ENCODE results near the gene GBP4.

Gene GBP4

DNA sequence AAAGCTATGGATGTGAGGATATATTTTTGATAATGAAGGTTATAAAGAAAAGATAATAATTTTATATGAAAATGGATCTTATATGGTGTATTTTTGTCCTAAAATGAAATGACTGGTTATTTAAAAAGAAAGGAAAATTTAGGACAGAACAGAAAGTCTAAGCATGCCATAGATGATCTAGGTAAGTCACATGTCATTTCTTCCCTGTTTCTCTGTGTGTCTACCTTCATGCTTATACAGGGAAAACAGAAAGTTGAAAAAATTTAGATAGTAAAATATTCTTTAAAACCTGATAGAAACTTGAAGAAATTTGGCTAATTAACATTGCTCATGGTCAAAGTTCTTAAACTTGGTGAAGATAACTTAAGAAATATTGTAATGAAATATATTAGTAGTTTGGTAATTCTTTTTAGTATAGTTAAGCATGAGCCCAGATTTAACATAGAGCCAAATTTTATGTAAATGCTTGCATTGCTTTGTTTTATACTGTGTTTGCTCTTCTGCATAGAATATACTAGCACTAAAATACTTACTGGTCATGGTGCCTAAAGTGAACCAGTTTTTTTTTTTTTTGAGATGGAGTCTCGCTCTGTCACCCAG, 12.4 kb upstream of the GBP4 start (continued):
- TF ChIP-seq ZNF112 (tag by site-specific recombination; IDR thresholded peaks at IDR 0.05): no peak
- TF ChIP-seq, protein P1, sequence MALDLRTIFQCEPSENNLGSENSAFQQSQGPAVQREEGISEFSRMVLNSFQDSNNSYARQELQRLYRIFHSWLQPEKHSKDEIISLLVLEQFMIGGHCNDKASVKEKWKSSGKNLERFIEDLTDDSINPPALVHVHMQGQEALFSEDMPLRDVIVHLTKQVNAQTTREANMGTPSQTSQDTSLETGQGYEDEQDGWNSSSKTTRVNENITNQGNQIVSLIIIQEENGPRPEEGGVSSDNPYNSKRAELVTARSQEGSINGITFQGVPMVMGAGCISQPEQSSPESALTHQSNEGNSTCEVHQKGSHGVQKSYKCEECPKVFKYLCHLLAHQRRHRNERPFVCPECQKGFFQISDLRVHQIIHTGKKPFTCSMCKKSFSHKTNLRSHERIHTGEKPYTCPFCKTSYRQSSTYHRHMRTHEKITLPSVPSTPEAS (tag by site-specific recombination; IDR thresholded peaks at IDR 0.05): no peak
- no peak for TF ChIP-seq ZNF292 (tag by site-specific recombination; IDR thresholded peaks at IDR 0.05; ENCODE audit: borderline replicate concordance, low read depth)

DNA sequence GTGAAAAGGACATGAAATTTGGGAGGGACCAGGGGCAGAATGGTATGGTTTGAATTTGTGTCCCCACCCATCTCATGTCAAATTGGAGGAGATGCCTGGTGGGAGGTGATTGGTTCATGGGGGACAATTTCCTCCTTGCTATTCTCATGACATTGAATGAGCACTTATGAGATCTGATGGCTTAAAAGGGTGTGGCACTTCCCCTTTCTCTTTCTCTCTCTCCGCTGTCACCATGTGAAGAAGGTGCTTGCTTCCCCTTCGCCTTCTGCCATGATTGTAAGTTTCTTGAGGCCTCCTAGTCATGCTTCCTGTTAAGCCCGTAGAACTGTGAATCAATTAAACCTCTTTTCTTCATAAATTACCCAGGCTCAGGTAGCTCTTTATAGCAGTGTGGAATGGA, 7.6 kb upstream of the GBP4 start:
- Histone ChIP-seq H3K4me1 (ENCODE audit: control insufficient read depth, insufficient read depth, low read length) (no peaks in the 10 kb centered on the region), H3K9me3 (ENCODE audit: control insufficient read depth, insufficient read depth, low read depth, low read length) (no peaks in the 10 kb centered on the region; the same call in 1 of the 2 replicates), H3K27ac (ENCODE audit: extremely low read depth, low read depth, low read length) (no peak overlapping the region), H3K36me3 (ENCODE audit: control insufficient read depth in 2 of 2, insufficient read depth in 1 of 2, low read length in 2 of 2) (no peaks in the 10 kb centered on the region), H3K4me3 (ENCODE audit: low read depth, low read length) (no peak overlapping the region)
- CTCF ChIA-PET: no interaction called here
- POLR2A ChIA-PET: no interaction called here
- TF ChIP-seq ZNF555 (tag by site-specific recombination; conservative IDR thresholded peaks at IDR 0.05) (no peak), ZNF140 (tag by site-specific recombination; IDR thresholded peaks at IDR 0.05) (no peak), ZNF394 (tag by site-specific recombination; IDR thresholded peaks at IDR 0.05; ENCODE audit: borderline replicate concordance) (no peak), ZNF777 (tag by site-specific recombination; IDR thresholded peaks at IDR 0.05; ENCODE audit: borderline replicate concordance) (no peak), ZNF350 (tag by site-specific recombination; IDR thresholded peaks at IDR 0.05) (no peak), ZNF585B (tag by site-specific recombination; IDR thresholded peaks at IDR 0.05) (no peak), HOXA7 (CRISPR knock-in tag; IDR thresholded peaks at IDR 0.05; ENCODE audit: borderline replicate concordance) (no peak), MEIS1 (CRISPR knock-in tag; IDR thresholded peaks at IDR 0.05; ENCODE audit: borderline replicate concordance) (no peak), ZNF776 (tag by site-specific recombination; IDR thresholded peaks at IDR 0.05; ENCODE audit: borderline replicate concordance) (no peak), KLF1 (tag by site-specific recombination; IDR thresholded peaks at IDR 0.05) (no peak), ZNF112 (tag by site-specific recombination; IDR thresholded peaks at IDR 0.05) (no peak), ZNF24 (tag by site-specific recombination; IDR thresholded peaks at IDR 0.05) (no peak), ZNF223 (tag by site-specific recombination; IDR thresholded peaks at IDR 0.05) (no peak), ZNF10 (tag by site-specific recombination; IDR thresholded peaks at IDR 0.05) (no peak)
- TF ChIP-seq, protein P2, sequence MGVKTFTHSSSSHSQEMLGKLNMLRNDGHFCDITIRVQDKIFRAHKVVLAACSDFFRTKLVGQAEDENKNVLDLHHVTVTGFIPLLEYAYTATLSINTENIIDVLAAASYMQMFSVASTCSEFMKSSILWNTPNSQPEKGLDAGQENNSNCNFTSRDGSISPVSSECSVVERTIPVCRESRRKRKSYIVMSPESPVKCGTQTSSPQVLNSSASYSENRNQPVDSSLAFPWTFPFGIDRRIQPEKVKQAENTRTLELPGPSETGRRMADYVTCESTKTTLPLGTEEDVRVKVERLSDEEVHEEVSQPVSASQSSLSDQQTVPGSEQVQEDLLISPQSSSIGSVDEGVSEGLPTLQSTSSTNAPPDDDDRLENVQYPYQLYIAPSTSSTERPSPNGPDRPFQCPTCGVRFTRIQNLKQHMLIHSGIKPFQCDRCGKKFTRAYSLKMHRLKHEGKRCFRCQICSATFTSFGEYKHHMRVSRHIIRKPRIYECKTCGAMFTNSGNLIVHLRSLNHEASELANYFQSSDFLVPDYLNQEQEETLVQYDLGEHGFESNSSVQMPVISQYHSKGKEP (tag by site-specific recombination; IDR thresholded peaks at IDR 0.05): no peak
- TF ChIP-seq, protein P3, sequence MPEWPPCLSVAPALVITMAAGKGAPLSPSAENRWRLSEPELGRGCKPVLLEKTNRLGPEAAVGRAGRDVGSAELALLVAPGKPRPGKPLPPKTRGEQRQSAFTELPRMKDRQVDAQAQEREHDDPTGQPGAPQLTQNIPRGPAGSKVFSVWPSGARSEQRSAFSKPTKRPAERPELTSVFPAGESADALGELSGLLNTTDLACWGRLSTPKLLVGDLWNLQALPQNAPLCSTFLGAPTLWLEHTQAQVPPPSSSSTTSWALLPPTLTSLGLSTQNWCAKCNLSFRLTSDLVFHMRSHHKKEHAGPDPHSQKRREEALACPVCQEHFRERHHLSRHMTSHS (tag by site-specific recombination; IDR thresholded peaks at IDR 0.05): no peak
- TF ChIP-seq, protein P4, sequence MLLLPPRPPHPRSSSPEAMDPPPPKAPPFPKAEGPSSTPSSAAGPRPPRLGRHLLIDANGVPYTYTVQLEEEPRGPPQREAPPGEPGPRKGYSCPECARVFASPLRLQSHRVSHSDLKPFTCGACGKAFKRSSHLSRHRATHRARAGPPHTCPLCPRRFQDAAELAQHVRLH (tag by site-specific recombination; IDR thresholded peaks at IDR 0.05): no peak
- TF ChIP-seq, protein P5, sequence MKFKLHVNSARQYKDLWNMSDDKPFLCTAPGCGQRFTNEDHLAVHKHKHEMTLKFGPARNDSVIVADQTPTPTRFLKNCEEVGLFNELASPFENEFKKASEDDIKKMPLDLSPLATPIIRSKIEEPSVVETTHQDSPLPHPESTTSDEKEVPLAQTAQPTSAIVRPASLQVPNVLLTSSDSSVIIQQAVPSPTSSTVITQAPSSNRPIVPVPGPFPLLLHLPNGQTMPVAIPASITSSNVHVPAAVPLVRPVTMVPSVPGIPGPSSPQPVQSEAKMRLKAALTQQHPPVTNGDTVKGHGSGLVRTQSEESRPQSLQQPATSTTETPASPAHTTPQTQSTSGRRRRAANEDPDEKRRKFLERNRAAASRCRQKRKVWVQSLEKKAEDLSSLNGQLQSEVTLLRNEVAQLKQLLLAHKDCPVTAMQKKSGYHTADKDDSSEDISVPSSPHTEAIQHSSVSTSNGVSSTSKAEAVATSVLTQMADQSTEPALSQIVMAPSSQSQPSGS (tag by site-specific recombination; IDR thresholded peaks at IDR 0.05; ENCODE audit: low read depth): no peak
- TF ChIP-seq, protein P6, sequence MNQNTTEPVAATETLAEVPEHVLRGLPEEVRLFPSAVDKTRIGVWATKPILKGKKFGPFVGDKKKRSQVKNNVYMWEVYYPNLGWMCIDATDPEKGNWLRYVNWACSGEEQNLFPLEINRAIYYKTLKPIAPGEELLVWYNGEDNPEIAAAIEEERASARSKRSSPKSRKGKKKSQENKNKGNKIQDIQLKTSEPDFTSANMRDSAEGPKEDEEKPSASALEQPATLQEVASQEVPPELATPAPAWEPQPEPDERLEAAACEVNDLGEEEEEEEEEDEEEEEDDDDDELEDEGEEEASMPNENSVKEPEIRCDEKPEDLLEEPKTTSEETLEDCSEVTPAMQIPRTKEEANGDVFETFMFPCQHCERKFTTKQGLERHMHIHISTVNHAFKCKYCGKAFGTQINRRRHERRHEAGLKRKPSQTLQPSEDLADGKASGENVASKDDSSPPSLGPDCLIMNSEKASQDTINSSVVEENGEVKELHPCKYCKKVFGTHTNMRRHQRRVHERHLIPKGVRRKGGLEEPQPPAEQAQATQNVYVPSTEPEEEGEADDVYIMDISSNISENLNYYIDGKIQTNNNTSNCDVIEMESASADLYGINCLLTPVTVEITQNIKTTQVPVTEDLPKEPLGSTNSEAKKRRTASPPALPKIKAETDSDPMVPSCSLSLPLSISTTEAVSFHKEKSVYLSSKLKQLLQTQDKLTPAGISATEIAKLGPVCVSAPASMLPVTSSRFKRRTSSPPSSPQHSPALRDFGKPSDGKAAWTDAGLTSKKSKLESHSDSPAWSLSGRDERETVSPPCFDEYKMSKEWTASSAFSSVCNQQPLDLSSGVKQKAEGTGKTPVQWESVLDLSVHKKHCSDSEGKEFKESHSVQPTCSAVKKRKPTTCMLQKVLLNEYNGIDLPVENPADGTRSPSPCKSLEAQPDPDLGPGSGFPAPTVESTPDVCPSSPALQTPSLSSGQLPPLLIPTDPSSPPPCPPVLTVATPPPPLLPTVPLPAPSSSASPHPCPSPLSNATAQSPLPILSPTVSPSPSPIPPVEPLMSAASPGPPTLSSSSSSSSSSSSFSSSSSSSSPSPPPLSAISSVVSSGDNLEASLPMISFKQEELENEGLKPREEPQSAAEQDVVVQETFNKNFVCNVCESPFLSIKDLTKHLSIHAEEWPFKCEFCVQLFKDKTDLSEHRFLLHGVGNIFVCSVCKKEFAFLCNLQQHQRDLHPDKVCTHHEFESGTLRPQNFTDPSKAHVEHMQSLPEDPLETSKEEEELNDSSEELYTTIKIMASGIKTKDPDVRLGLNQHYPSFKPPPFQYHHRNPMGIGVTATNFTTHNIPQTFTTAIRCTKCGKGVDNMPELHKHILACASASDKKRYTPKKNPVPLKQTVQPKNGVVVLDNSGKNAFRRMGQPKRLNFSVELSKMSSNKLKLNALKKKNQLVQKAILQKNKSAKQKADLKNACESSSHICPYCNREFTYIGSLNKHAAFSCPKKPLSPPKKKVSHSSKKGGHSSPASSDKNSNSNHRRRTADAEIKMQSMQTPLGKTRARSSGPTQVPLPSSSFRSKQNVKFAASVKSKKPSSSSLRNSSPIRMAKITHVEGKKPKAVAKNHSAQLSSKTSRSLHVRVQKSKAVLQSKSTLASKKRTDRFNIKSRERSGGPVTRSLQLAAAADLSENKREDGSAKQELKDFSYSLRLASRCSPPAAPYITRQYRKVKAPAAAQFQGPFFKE (tag by site-specific recombination; IDR thresholded peaks at IDR 0.05; ENCODE audit: borderline replicate concordance): no peak
- TF ChIP-seq, protein P7, sequence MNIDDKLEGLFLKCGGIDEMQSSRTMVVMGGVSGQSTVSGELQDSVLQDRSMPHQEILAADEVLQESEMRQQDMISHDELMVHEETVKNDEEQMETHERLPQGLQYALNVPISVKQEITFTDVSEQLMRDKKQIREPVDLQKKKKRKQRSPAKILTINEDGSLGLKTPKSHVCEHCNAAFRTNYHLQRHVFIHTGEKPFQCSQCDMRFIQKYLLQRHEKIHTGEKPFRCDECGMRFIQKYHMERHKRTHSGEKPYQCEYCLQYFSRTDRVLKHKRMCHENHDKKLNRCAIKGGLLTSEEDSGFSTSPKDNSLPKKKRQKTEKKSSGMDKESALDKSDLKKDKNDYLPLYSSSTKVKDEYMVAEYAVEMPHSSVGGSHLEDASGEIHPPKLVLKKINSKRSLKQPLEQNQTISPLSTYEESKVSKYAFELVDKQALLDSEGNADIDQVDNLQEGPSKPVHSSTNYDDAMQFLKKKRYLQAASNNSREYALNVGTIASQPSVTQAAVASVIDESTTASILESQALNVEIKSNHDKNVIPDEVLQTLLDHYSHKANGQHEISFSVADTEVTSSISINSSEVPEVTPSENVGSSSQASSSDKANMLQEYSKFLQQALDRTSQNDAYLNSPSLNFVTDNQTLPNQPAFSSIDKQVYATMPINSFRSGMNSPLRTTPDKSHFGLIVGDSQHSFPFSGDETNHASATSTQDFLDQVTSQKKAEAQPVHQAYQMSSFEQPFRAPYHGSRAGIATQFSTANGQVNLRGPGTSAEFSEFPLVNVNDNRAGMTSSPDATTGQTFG (tag by site-specific recombination; IDR thresholded peaks at IDR 0.05; ENCODE audit: borderline replicate concordance): no peak
